ENCODE measurements around the gene CAVIN2.

GRCh38 chr2:191806396-191806795 is 40.5 kb downstream of the CAVIN2 start:
- TF ChIP-seq POLR2A (IDR thresholded peaks at IDR 0.05) = no peak
- TF ChIP-seq CTCF (IDR thresholded peaks at IDR 0.05) = no peak
